H1 (cell line): Measurements from ENCODE around the gene KDELR1. TPM values are rescaled to one million over a fixed set of nuclear protein-coding genes. Genes with fewer than 3 reads are reported as not detected.

Source experiments
- CTCF ChIA-PET: fragments of 300-600 bp; sonication (Branson Sonifier 250); formaldehyde crosslinking; loops from one replicate; lab custom pipeline; 2021; ENCODE audit not compliant: partially characterized antibody; lab: Charles Lee
- POLR2A ChIA-PET: fragments of 300-600 bp; sonication (Branson Sonifier 250); formaldehyde crosslinking; loops from one replicate; lab custom pipeline; 2021; ENCODE audit warnings: inconsistent platforms; ENCODE audit not compliant: partially characterized antibody; lab: Charles Lee
- DNase-seq, 2 experiments: peaks; one replicate each; pipeline versions ENCODE4 v3.0.0 to v3.0.0-alpha.2; 2010 to 2022; ENCODE audit warnings: low spot score in 2 of 2, low read depth in 1 of 2, mixed read lengths in 1 of 2
- FAIRE-seq: peaks from 2 replicates; lab custom pipeline; 2011; peaks lifted over from hg19 to GRCh38; lab: Jason Lieb, UNC
- H2AFZ ChIP-seq: 2 replicates; pipeline ENCODE4 v1.8.1; 2012; ENCODE audit warnings: low read length, inconsistent platforms
- H2AK5ac ChIP-seq: 2 replicates; pipeline ENCODE4 v1.6.1; 2013; ENCODE audit warnings: low read depth, low read length
- H2BK120ac ChIP-seq: replicated peaks from 2 replicates; pipeline ENCODE3; 2013; ENCODE audit warnings: low read depth, low read length, inconsistent platforms
- H2BK12ac ChIP-seq: 2 replicates; pipeline ENCODE4 v1.6.1; 2013; ENCODE audit warnings: low read depth, low read length
- H2BK15ac ChIP-seq: 2 replicates; pipeline ENCODE4 v1.6.1; 2013; ENCODE audit warnings: low read length
- H2BK20ac ChIP-seq: 2 replicates; pipeline ENCODE4 v1.6.1; 2013; ENCODE audit warnings: low read length
- H2BK5ac ChIP-seq: 2 replicates; pipeline ENCODE4 v1.6.1; 2013; ENCODE audit warnings: low read depth, low read length
- H3K14ac ChIP-seq: 2 replicates; pipeline ENCODE4 v1.6.1; 2013; ENCODE audit warnings: inconsistent platforms; ENCODE audit not compliant: insufficient read length
- H3K18ac ChIP-seq: 2 replicates; pipeline ENCODE4 v1.6.1; 2013; ENCODE audit warnings: low read length; ENCODE audit errors: extremely low read depth
- H3K23ac ChIP-seq: 2 replicates; pipeline ENCODE4 v1.6.1; 2013; ENCODE audit warnings: inconsistent platforms; ENCODE audit not compliant: insufficient read length
- H3K23me2 ChIP-seq: 2 replicates; pipeline ENCODE4 v1.6.1; 2013; ENCODE audit warnings: low read depth, low read length
- H3K27ac ChIP-seq: 2 replicates; pipeline ENCODE4 v1.6.1; 2011; ENCODE audit warnings: low read depth, low read length, inconsistent platforms
- H3K27me3 ChIP-seq, 4 experiments: replicated peaks in 1 of 4; 1 replicate in 1 of 4; 2 replicates in 3 of 4; pipeline versions ENCODE4 v1.6.1 to v1.8.1; 2011 to 2013; ENCODE audit warnings: low read length in 3 of 4, mild to moderate bottlenecking in 3 of 4, inconsistent platforms in 2 of 4, mixed read lengths in 2 of 4, moderate library complexity in 1 of 4; ENCODE audit not compliant: control insufficient read depth in 3 of 4, insufficient read depth in 3 of 4; ENCODE audit errors: extremely low read depth in 1 of 4
- H3K36me3 ChIP-seq, 4 experiments: 2 replicates each; pipeline versions ENCODE4 v1.6.1 to v1.8.1; 2011 to 2013; ENCODE audit warnings: mild to moderate bottlenecking in 4 of 4, low read length in 3 of 4, moderate library complexity in 2 of 4, control low read depth in 1 of 4, inconsistent platforms in 1 of 4; ENCODE audit not compliant: insufficient read depth in 4 of 4, control insufficient read depth in 2 of 4
- H3K4ac ChIP-seq: replicated peaks from 2 replicates; pipeline ENCODE3; 2013; ENCODE audit warnings: low read length, low read depth, mixed read lengths, inconsistent platforms; ENCODE audit not compliant: insufficient read length
- H3K4me1 ChIP-seq, 4 experiments: replicated peaks in 1 of 4; 1 replicate in 1 of 4; 2 replicates in 3 of 4; pipeline versions ENCODE4 v1.6.1 to v1.8.1; 2011 to 2013; ENCODE audit warnings: low read length in 3 of 4, inconsistent platforms in 2 of 4, mixed read lengths in 1 of 4; ENCODE audit not compliant: insufficient read depth in 4 of 4, control insufficient read depth in 3 of 4
- H3K4me2 ChIP-seq, 2 experiments: 2 replicates each; pipeline versions ENCODE4 v1.6.1 to v1.8.1; 2011 to 2013; ENCODE audit warnings: low read depth in 2 of 2, low read length in 2 of 2, control low read depth in 1 of 2, inconsistent platforms in 1 of 2, mild to moderate bottlenecking in 1 of 2; ENCODE audit not compliant: insufficient read depth in 1 of 2
- H3K4me3 ChIP-seq, 4 experiments: fragments of 200-600, 300-600 bp in 1 of 4; sonication (generic), shearing (Covaris generic), sonication (Bioruptor Twin) in 1 of 4; 2 replicates each; pipeline versions ENCODE4 v1.5.1 to v1.8.1; 2011 to 2016; ENCODE audit warnings: low read length in 4 of 4, low read depth in 3 of 4, control low read depth in 2 of 4, inconsistent platforms in 2 of 4, mild to moderate bottlenecking in 2 of 4, mixed read lengths in 1 of 4, moderate library complexity in 1 of 4; ENCODE audit not compliant: insufficient read depth in 2 of 4; ENCODE audit errors: extremely low read depth in 1 of 4
- H3K56ac ChIP-seq: replicated peaks from 2 replicates; pipeline ENCODE3; 2013; ENCODE audit warnings: low read depth, mild to moderate bottlenecking, mixed read lengths, low read length, inconsistent platforms; ENCODE audit not compliant: insufficient read length
- H3K79me1 ChIP-seq: 2 replicates; pipeline ENCODE4 v1.6.1; 2013; ENCODE audit warnings: low read depth, low read length, control low read depth
- H3K79me2 ChIP-seq, 2 experiments: 2 replicates each; pipeline versions ENCODE4 v1.6.1 to v1.8.1; 2012 to 2013; ENCODE audit warnings: low read length in 2 of 2, mild to moderate bottlenecking in 2 of 2, inconsistent platforms in 1 of 2; ENCODE audit not compliant: insufficient read depth in 2 of 2, control insufficient read depth in 1 of 2
- H3K9ac ChIP-seq, 4 experiments: replicated peaks in 1 of 4; 1 replicate in 1 of 4; 2 replicates in 3 of 4; pipeline versions ENCODE4 v1.6.1 to v1.8.1; 2011 to 2013; ENCODE audit warnings: low read depth in 3 of 4, low read length in 3 of 4, control low read depth in 2 of 4, mild to moderate bottlenecking in 2 of 4, moderate library complexity in 2 of 4, inconsistent platforms in 1 of 4; ENCODE audit errors: extremely low read depth in 1 of 4
- H3K9me3 ChIP-seq, 2 experiments: 2 replicates each; pipeline versions ENCODE4 v1.6.1 to v1.8.1; 2012 to 2013; ENCODE audit warnings: mild to moderate bottlenecking in 2 of 2, moderate library complexity in 2 of 2, control low read depth in 1 of 2, inconsistent platforms in 1 of 2, low read depth in 1 of 2, low read length in 1 of 2, mixed read lengths in 1 of 2; ENCODE audit not compliant: insufficient read depth in 2 of 2
- H4K20me1 ChIP-seq, 2 experiments: replicated peaks in 1 of 2; 2 replicates each; pipeline versions ENCODE3 to v1.8.1; 2011 to 2013; ENCODE audit warnings: inconsistent platforms in 2 of 2, low read length in 2 of 2, mild to moderate bottlenecking in 1 of 2; ENCODE audit not compliant: insufficient read depth in 2 of 2, control insufficient read depth in 1 of 2
- H4K5ac ChIP-seq: 2 replicates; pipeline ENCODE4 v1.6.1; 2013; ENCODE audit warnings: low read length, low read depth, mixed read lengths, inconsistent platforms; ENCODE audit not compliant: insufficient read length
- H4K8ac ChIP-seq: 2 replicates; pipeline ENCODE4 v1.8.0; 2013; ENCODE audit warnings: mild to moderate bottlenecking, moderate library complexity, low read length, inconsistent platforms; ENCODE audit not compliant: insufficient read depth; ENCODE audit errors: extremely low read depth
- H4K91ac ChIP-seq: replicated peaks from 2 replicates; pipeline ENCODE3; 2013; ENCODE audit warnings: low read length, mixed read lengths, inconsistent platforms; ENCODE audit not compliant: insufficient read length
- BCL11A ChIP-seq, 2 experiments: IDR thresholded peaks; one replicate each; pipeline ENCODE4 v1.6.1; 2011; ENCODE audit warnings: low read depth in 2 of 2, low read length in 2 of 2, mild to moderate bottlenecking in 2 of 2
- POLR2AphosphoS5 ChIP-seq: IDR thresholded peaks from 2 replicates; pipeline ENCODE4 v1.6.1; 2011; ENCODE audit warnings: low read depth, low read length
- SIN3A ChIP-seq, 2 experiments: IDR thresholded peaks in 1 of 2; conservative IDR thresholded peaks in 1 of 2; 2 replicates each; pipeline ENCODE4 v1.6.1; 2011 to 2012; ENCODE audit warnings: low read length in 2 of 2, improper control_type of control experiment in 1 of 2, low read depth in 1 of 2, mild to moderate bottlenecking in 1 of 2
- TAF7 ChIP-seq: optimal IDR thresholded peaks from 2 replicates; pipeline ENCODE3; 2011; ENCODE audit warnings: low read depth, mild to moderate bottlenecking, inconsistent platforms, low read length, moderate library complexity, borderline replicate concordance
- WGBS, 2 experiments: shearing (Covaris generic) in 1 of 2; methylation state at CpG; one replicate each; pipeline versions ENCODE4 v1.1.6 to v1.1.7; 2013 to 2015; ENCODE audit warnings: low lambda C conversion rate in 2 of 2, mixed read lengths in 2 of 2, inconsistent platforms in 1 of 2, low coverage in 1 of 2, missing lambda C conversion rate in 1 of 2; ENCODE audit not compliant: insufficient replicate concordance in 2 of 2, insufficient coverage in 1 of 2, insufficient read length in 1 of 2; ENCODE audit errors: extremely low coverage in 1 of 2, missing lambda C conversion rate in 1 of 2; 5-methylcytosine and 5-hydroxymethylcytosine counted together
- long read RNA-seq, 2 experiments: library from RNA in 1 of 2; library from capped mRNA in 1 of 2; stranded (forward); transcript quantifications; one replicate each; pipeline ENCODE4 v2.0.0, GENCODE V29; 2021; ENCODE audit warnings: inconsistent platforms in 1 of 2
- polyA minus RNA-seq, 3 experiments: library from RNA; depleted of rRNA, polyadenylated mRNA; stranded (reverse); fragments of >200 nt; gene quantifications; 1 replicate in 2 of 3; 2 replicates in 1 of 3; pipeline ENCODE4 v1.2.3, GENCODE V29; 2011
- polyA plus RNA-seq, 7 experiments: library from polyadenylated mRNA; depleted of rRNA in 3 of 7; stranded (reverse) in 5 of 7; unstranded in 2 of 7; fragments of >200 nt in 5 of 7; fragments of 200-250 nt in 2 of 7; gene quantifications; 1 replicate in 5 of 7; 2 replicates in 1 of 7; 4 replicates in 1 of 7; pipeline versions ENCODE4 v1.2.1 to v1.2.3, GENCODE V29; 2011 to 2013; ENCODE audit warnings: missing spikeins in 2 of 7, mixed read lengths in 2 of 7
- total RNA-seq: library from RNA; stranded (reverse); fragmentation: NEBNext Ultra II Directional; extraction: Animal tissue kit (Norgen Biotek cat#: 25700); gene quantifications from 2 replicates; pipeline ENCODE4 v1.2.1, GENCODE V29; 2021
- TF ChIP-seq, protein P1 (sequence below): IDR thresholded peaks from 2 replicates; pipeline ENCODE4 v1.6.1; 2012; ENCODE audit warnings: inconsistent platforms

Gene KDELR1
- total RNA-seq, result 224 and 225 TPM in 2 replicates
- 231 and 249 TPM in 2 replicates for polyA plus RNA-seq (2011; rRNA removed)
- polyA plus RNA-seq (2011; cell fraction: cytosol; rRNA removed), result 107 TPM
- 178 TPM for polyA plus RNA-seq (2011; cell fraction: nucleus; rRNA removed)
- polyA plus RNA-seq (2012, experiment 1 of 2), result 154 to 271 TPM (median 239 TPM) in 4 replicates
- 352 TPM for polyA plus RNA-seq (2012, experiment 2 of 2)
- 604 TPM for polyA plus RNA-seq (2013, experiment 1 of 2)
- polyA plus RNA-seq (2013, experiment 2 of 2), result 663 TPM
- 147 and 178 TPM in 2 replicates for polyA minus RNA-seq (2011; rRNA and poly(A)+ RNA removed)
- 102 TPM for polyA minus RNA-seq (2011; cell fraction: cytosol; rRNA and poly(A)+ RNA removed)
- polyA minus RNA-seq (2011; cell fraction: nucleus; rRNA and poly(A)+ RNA removed), result 58.9 TPM
- long read RNA-seq, experiment 1, transcript KDELR1-201 (5 exons, 1,557 nt), result major isoform, 158 of 213 reads
- long read RNA-seq, experiment 1, transcript KDELR1-203 (4 exons, 1,594 nt), result minor isoform, 6 of 213 reads
- long read RNA-seq, experiment 1, partial matches to known transcripts, result 43 of 213 reads
- long read RNA-seq, experiment 1, other reads (novel, unspliced or antisense), result 4 of 213 reads
- long read RNA-seq, experiment 2, transcript KDELR1-201 (5 exons, 1,557 nt), result major isoform, 464 of 482 reads
- long read RNA-seq, experiment 2, partial matches to known transcripts, result 9 of 482 reads
- long read RNA-seq, experiment 2, other reads (novel, unspliced or antisense), result 9 of 482 reads

DNA sequence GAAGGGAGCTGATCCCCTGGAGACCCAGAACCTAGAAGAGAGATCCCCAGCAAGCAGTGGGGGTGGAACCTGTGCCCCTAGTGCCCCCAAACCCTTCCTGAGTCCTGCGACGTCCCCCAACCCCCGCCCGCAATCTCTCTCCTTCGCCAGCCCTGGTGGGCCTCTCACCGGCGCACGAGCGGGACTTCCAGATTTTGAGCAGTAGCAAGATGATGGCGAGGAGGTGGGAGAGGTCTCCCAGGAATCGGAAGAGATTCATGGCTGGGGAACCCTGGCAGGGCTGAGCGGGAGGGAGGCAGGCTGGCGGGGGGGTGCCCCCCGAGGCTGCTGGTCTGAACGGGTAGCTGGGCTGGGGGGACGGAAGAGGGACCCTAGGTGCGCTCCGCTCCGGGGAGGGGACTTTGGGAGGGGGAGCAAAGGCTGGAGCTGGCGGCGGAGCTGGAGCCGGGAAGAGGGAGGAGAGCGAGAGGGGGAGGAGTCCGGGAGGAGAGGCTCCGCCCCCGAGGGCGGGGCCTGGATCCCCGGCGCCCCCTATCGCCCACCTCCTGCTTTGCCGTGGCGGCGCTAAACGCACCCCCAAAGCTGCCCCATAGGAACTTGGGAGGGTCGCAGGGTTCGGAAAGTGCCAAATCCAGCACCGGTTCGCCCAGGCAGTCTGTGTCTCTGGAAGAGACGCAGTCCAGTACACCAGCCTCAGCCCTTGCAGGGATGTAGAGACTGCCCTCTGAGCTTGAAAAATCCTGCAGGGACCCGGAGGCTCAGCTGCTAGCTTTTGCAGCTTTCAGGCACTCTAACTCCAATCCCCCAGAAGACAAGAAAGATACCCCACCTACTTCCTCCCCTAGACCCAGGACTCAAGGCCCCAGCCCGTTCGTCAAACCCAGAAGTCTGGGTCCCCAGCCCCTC, at the start of gene KDELR1:
TSS of gene KDELR1 (minus strand) at position 452 of the 906 bp plus-strand sequence. CDS start at position 259, 193 bp downstream.
- Histone ChIP-seq H3K36me3 (peaks cover 15 to 27% (median 20%) of the 10 kb centered on the region in 4 experiments), H3K4ac (peak within 1 kb of the TSS; percentile 95), H4K91ac (peak within 1 kb of the TSS; percentile 98), H3K56ac (peak within 1 kb of the TSS; percentile 95), H3K23me2 (peaks cover 17% of the 10 kb centered on the region; the same call in 1 of the 2 replicates), H3K4me3 (peak within 1 kb of the TSS; percentile 81 to 96 (median 90)), H3K18ac (peak within 1 kb of the TSS; percentile 97), H2BK120ac (peak within 1 kb of the TSS; percentile 69), H3K23ac (no peak within 1 kb of the TSS), H3K14ac (peak within 1 kb of the TSS; percentile 13), H2BK15ac (no peak within 1 kb of the TSS; the same call in 1 of the 2 replicates), H3K9me3 (no peaks in the 10 kb centered on the region), H4K8ac (peak within 1 kb of the TSS; percentile 63), H4K5ac (peak within 1 kb of the TSS; percentile 86), H3K27ac (peak within 1 kb of the TSS; percentile 72; the same call in 1 of the 2 replicates), H2AFZ (peak within 1 kb of the TSS; percentile 80; the same call in 1 of the 2 replicates), H2BK12ac (peak within 1 kb of the TSS; percentile 60; the same call in 1 of the 2 replicates), H3K79me2 (peaks cover 0 to 10% of the 10 kb centered on the region in 2 experiments; a peak in 1 of 4 replicates), H4K20me1 (peaks cover 1 to 3% of the 10 kb centered on the region in 2 experiments), H2BK20ac (no peak within 1 kb of the TSS), H2AK5ac (no peak within 1 kb of the TSS), H2BK5ac (peak within 1 kb of the TSS; percentile 95; the same call in 1 of the 2 replicates), H3K4me2 (peak within 1 kb of the TSS; percentile 75 to 90), H3K4me1 (peaks cover 0 to 35% (median 21%) of the 10 kb centered on the region in 4 experiments; a peak in 6 of 7 replicates), H3K27me3 (peaks cover 6 to 35% (median 29%) of the 10 kb centered on the region in 4 experiments), H3K79me1 (peaks cover 4% of the 10 kb centered on the region; the same call in 1 of the 2 replicates), H3K9ac (peak within 1 kb of the TSS; percentile 84 to 88 (median 86))
- ChIA-PET CTCF (interaction anchor here (0.6 to 2.3 kb wide), 56 partner anchors 8 to 962 kb away, joined by 3 to 25 read pairs (median 4); partner anchors contain the start of genes SYNGR4 and TMEM143), POLR2A (interaction anchor here (0.7 to 2.0 kb wide), 17 partner anchors 9 to 228 kb away, joined by 3 to 27 read pairs (median 4); partner anchors contain the start of genes GRWD1, RPL18, SPHK2 and SYNGR4)
- FAIRE-seq (no peak), DNase-seq (peak in 1 of 2 experiments; percentile 97)
- WGBS, 2 experiments, result 6% methylated on average over 24 of the region's 42 CpGs; no CpG with 5 or more reads in 1 of the 2 experiments
- TF ChIP-seq BCL11A (IDR thresholded peaks at IDR 0.05; ENCODE audit: low read depth in 2 of 2, low read length in 2 of 2), result no peak
- TF ChIP-seq SIN3A (conservative IDR thresholded peaks at IDR 0.05 in 1 of 2, IDR thresholded peaks at IDR 0.05 in 1 of 2; ENCODE audit: low read depth in 1 of 2, low read length in 2 of 2), result peak in 1 of 2 experiments; percentile 50; a peak in 2 of 4 replicates
- TF ChIP-seq TAF7, result peak; percentile 39
- TF ChIP-seq, protein P1, sequence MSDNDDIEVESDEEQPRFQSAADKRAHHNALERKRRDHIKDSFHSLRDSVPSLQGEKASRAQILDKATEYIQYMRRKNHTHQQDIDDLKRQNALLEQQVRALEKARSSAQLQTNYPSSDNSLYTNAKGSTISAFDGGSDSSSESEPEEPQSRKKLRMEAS, result no peak; the same call in 1 of the 2 replicates
- TF ChIP-seq POLR2AphosphoS5, result peak; percentile 30; the same call in 1 of the 2 replicates
